Central memory CD8-positive, alpha-beta T cell (primary cell): Measurements from ENCODE around the gene CRADD.
"Not testable (repeated sequence)": the region's sequence is repeated elsewhere in the genome, so short reads cannot be mapped to it uniquely, and the experiment has no call there.

ENCODE experiments used
- ATAC-seq: fragments of 150-1000 bp; cut with Tn5 transposase; replicated peaks from 2 replicates; pipeline ENCODE4 v1.10.0; 2022; ENCODE audit warnings: mild to moderate bottlenecking, moderate FRiP score, moderate number of reproducible peaks; ENCODE audit not compliant: poor library complexity, severe bottlenecking; ENCODE audit errors: extremely low read depth
- DNase-seq, 2 donors: peaks; one replicate each; pipeline ENCODE4 v3.0.0; 2021; ENCODE audit warnings: low spot score in 2 of 2
- H3K27ac Mint-ChIP-seq: one replicate; pipeline ENCODE4 v1.8.0; 2022; ENCODE audit warnings: low read depth, mild to moderate bottlenecking, moderate library complexity, mixed read lengths
- H3K27me3 Mint-ChIP-seq: one replicate; pipeline ENCODE4 v1.8.0; 2022; ENCODE audit warnings: mixed read lengths
- H3K36me3 Mint-ChIP-seq: one replicate; pipeline ENCODE4 v1.8.0; 2022; ENCODE audit warnings: mild to moderate bottlenecking, moderate library complexity, mixed read lengths; ENCODE audit not compliant: insufficient read depth
- H3K4me1 Mint-ChIP-seq: one replicate; pipeline ENCODE4 v1.8.0; 2022; ENCODE audit warnings: mixed read lengths
- H3K4me3 Mint-ChIP-seq: one replicate; pipeline ENCODE4 v1.8.0; 2022; ENCODE audit warnings: mild to moderate bottlenecking, moderate library complexity, mixed read lengths
- H3K9me3 Mint-ChIP-seq: one replicate; pipeline ENCODE4 v1.8.0; 2022; ENCODE audit warnings: mixed read lengths

Gene CRADD

DNA sequence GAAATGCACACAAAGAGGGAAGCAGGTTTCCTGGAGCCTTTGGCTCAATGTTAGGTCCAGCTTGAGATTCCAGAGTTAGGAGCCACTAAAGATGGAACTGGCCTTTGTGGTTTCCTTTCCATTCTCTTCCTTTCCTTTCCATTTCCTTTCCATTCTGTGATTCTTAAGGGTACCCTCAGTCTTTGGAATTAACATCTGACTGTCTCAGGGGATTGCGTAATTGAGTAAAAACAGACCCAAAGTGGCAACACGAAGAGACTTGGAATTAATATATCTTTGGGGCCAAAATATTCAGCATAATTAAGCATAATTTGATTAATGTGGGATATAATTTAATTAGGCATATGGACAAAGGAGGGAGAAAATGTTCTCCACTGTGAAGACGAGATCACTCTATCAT, 205.6 kb downstream of the CRADD start:
- no peak for ATAC-seq
- H3K4me3 Mint-ChIP-seq: no peak overlapping the region
- no peaks in the 10 kb centered on the region for H3K27me3 Mint-ChIP-seq
- DNase-seq: no peak
- H3K4me1 Mint-ChIP-seq: peaks cover 12% of the 10 kb centered on the region
- H3K9me3 Mint-ChIP-seq: no peaks in the 10 kb centered on the region
- no peak overlapping the region for H3K27ac Mint-ChIP-seq
- no peaks in the 10 kb centered on the region for H3K36me3 Mint-ChIP-seq

DNA sequence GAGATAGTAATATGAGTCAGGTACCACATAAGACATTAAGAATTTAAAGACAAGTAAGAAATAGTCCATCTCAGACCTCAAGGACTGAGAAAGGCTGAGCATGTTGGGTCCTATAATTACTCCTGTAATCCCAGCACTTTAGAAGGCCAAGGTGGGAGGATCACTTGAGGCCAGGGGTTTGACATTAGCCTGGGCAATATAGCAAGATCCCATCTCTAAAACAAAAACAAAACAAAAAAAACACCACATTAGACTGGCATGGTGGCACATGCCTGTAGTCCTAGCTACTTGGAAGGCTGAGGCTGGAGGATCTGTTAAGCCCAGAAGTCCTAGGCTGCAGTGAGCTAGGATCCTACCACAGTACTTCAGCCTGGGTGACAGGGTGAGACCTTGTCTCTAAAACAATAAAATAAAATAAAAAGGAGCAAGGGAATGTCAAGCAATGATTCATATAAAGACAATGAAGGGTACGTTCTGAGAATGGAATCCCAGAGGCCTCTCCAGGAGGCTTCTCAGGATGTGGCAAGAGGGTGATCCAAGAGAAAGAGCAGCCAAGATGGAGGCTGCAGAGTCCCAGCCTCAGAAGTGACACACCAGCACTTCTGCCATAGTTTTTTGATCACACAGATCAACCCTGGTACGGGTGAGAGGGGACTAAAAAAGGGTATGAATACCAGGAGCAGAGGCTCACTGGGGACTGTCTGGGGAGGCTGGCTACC, 206.4 kb downstream of the CRADD start:
- Mint-ChIP-seq H3K36me3 (no peaks in the 10 kb centered on the region), H3K27me3 (no peaks in the 10 kb centered on the region), H3K9me3 (no peaks in the 10 kb centered on the region), H3K27ac (no peak overlapping the region), H3K4me3 (no peak overlapping the region), H3K4me1 (peaks cover 12% of the 10 kb centered on the region)
- peak in 1 of 2 donors; percentile 5 for DNase-seq
- no peak for ATAC-seq

DNA sequence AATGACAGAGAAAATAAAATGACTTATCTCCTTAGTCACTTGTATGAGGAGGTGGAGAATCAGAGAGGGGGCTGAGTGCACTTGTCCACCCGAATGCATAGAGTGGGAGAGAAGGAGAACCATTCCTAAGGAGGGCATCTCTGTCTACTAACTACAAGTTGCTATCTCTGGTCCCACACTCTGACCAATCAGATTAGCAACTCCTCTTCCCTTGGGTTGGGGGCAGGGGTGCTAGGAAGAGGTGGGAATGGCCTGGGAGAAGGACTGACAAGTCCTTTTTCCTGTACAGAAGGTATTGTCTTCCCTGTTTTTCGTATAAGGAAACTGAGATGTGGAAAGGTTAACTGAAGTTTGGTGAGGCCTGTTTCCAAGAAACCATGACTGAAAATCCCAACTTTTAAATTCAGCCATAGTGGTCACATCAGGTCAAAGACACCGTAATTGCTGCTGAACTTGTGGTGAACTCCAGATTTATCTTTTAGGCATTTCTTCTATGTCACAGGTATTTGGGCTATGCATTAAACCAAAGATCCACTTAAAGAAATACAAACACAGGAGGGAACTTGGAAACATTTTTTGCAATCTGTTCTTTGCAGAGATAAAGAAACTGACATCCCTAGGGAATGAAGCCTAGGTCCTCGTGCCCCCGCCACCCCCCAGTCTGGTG, 207.8 kb downstream of the CRADD start:
- Mint-ChIP-seq H3K4me1 (peaks cover 11% of the 10 kb centered on the region), H3K36me3 (no peaks in the 10 kb centered on the region), H3K27ac (no peak overlapping the region), H3K27me3 (no peaks in the 10 kb centered on the region), H3K9me3 (no peaks in the 10 kb centered on the region), H3K4me3 (no peak overlapping the region)
- peak in 1 of 2 donors; percentile 0 for DNase-seq
- ATAC-seq: no peak

DNA sequence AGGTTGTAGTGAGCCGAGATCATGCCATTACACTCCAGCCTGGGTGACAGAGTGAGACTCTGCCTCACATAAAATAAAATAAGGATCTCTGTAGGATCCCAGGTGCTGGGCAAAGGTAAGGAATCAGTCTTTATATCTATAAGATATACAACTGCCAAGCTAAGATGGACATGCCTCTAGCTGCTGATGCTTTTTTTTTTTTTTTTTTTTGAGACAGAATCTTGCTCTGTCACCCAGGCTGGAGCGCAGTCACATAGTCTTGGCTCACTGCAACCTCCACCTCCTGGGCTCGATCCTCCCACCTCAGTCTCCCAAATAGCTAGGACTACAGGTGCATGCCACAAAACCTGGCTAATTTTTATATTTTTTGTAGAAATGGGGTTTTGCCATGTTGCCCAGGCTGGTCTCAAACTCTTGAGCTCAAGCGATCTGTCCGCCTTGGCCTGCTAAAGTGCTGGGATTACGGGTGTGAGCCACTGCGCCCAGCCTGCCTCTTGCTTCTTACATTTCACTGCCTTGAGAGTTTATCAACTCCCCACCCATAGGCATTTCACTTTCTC, 208.9 kb downstream of the CRADD start:
- not testable (repeated sequence) for H3K27ac Mint-ChIP-seq, DNase-seq, H3K36me3 Mint-ChIP-seq

DNA sequence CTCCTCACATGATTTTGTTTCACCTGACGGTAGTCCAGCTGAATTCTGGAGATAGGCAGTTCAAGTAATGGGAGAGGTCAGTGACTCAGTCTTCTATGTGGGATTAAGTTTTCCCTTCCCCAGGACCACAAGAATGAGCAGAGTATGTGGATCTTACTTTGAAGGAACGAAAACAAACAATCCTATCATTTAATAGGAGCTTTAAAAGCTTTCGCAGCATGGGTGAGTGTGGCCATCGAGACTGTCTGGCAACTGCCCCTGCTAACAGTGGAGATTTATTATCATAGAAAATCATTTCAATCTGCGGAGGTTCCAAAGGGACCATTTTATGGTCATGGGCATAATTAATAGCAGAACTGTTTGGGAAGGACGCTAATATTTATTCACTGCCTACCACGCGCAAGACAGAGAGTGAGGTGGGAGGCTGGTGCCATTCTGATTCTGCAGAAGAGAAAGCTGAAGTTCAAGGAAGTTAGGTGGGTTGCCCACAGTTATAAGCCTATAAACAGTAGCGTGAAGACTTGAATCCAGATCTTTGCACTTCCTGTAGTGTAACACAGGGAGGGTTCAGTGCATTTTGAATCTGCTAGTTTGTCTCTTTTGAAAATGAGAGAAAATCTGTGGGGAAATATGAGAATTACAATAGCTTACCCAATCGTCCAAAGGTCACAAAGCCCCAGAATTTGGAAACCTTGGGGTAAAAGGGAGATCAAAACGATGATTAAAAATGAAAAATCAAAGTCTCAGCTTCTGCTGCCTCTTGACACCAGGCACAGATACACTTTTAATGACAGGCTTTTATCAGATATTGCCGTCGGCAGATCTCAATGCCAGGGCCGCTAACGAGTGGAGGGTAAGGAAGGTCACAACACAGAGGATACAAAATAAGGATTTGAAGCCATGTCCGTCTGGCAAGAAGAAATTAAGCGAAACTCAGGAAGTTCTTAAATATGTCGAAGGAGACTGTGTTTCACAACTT, 209.6 kb downstream of the CRADD start:
- DNase-seq: peak in 1 of 2 donors; percentile 3
- H3K9me3 Mint-ChIP-seq: no peaks in the 10 kb centered on the region
- ATAC-seq: no peak
- no peaks in the 10 kb centered on the region for H3K36me3 Mint-ChIP-seq
- H3K27ac Mint-ChIP-seq: no peak overlapping the region
- H3K4me3 Mint-ChIP-seq: no peak overlapping the region
- no peaks in the 10 kb centered on the region for H3K4me1 Mint-ChIP-seq
- H3K27me3 Mint-ChIP-seq: no peaks in the 10 kb centered on the region

More for the DNA sequence above, 208.9 kb downstream of the CRADD start:
- not testable (repeated sequence) for ATAC-seq, H3K4me1 Mint-ChIP-seq, H3K9me3 Mint-ChIP-seq, H3K27me3 Mint-ChIP-seq, H3K4me3 Mint-ChIP-seq

DNA sequence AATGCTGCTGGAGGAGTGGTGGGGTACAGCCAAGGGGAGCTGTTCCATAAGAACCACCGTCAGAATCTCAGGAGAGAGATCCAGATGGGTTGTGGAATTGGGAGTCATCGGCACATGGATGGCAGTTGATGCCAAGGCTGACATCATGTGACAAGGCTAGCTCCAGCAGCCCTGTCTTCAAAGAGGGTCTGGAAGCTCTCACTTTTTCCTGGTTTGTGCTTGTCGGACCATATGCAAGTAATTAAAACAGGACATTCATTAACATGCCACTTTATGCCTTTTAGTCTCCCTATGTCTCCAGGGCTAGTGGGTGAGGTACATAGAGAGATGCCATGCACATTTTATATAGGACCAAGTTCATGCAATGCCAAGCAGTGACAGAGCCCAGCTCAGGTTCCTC, 211.8 kb downstream of the CRADD start:
- H3K9me3 Mint-ChIP-seq: no peaks in the 10 kb centered on the region
- no peak for ATAC-seq
- no peaks in the 10 kb centered on the region for H3K4me1 Mint-ChIP-seq
- no peak overlapping the region for H3K27ac Mint-ChIP-seq
- H3K27me3 Mint-ChIP-seq: no peaks in the 10 kb centered on the region
- H3K4me3 Mint-ChIP-seq: no peak overlapping the region
- no peak for DNase-seq
- no peaks in the 10 kb centered on the region for H3K36me3 Mint-ChIP-seq

DNA sequence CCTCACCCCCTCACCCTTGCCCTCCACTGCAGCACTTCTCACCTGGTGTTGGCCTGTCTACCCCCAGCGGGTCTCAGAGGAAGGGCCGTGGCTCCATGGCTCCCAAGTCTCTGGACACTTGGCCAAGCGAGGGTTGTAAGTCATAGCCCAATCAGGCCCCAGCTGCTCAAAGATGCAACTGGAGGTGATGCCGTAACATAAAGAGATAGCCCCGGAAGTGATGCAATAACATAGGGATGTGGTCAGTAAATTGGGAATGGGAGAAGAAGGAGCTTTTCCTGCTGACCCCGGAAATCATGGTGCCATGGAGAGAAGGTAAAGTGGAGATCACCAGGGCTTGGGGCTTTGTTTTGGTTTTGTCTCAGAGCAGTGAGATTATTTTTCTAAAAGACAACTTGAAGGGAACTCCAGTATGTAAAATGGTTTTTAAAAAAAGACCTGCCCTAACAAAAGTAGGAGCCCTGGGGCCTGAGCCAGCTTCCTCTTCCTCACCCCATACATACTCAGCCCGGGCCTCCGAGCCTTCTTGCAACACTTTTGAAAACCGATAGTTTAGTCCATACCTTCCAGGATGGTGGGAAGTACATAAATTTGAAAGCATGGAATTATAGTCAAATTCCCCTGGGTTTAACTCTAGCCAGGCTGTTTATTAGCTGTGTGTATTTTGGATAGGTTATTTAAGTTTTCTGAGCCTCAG, 212.5 kb downstream of the CRADD start:
- no peaks in the 10 kb centered on the region for H3K4me1 Mint-ChIP-seq
- no peak overlapping the region for H3K27ac Mint-ChIP-seq
- ATAC-seq (no peak), DNase-seq (peak in 1 of 2 donors; percentile 6)
- no peak overlapping the region for H3K4me3 Mint-ChIP-seq
- H3K36me3 Mint-ChIP-seq: no peaks in the 10 kb centered on the region
- no peaks in the 10 kb centered on the region for H3K9me3 Mint-ChIP-seq
- no peaks in the 10 kb centered on the region for H3K27me3 Mint-ChIP-seq

DNA sequence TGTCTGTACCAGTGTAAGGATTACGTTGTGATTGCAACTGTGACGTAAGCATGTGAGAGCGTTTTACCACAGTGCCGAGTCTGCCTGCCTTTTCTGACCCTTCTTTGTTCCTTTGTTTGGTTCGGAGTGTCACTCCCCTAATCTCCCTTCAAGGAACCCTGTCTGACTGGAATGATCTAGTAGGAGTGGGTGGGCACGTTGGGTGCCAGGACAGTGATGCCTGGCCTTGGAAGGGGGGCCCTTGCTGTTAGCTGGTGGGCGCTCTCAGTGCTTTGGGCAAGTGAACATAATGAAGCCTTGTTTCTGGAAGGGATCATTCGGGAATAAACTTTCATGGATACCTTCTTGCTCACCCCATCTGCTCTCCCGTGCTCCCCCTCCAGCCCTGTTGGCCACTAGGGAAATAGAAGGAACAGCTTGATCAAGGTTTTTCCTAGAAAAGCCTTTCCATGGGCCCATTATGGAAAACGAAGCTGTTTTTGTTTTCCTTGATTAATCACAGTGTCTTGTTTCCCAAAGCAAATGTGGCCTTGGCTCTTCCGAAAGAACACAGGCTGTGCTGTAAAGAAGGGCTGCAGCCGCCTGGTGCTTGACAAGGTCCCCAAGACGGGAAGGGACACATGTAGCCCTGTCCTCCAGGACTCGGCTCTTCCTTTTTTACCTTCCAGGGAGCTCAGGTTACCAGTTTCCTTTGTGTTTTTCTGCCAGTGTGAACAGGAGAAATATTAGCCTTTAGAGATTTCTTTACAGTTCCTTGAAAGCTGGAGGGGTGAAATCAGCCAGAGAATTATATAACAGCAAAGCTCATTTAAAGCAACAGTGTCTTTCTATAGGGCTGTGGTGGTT, 215.5 kb downstream of the CRADD start:
- no peaks in the 10 kb centered on the region for H3K9me3 Mint-ChIP-seq
- H3K4me1 Mint-ChIP-seq: no peaks in the 10 kb centered on the region
- no peak overlapping the region for H3K27ac Mint-ChIP-seq
- ATAC-seq (no peak), DNase-seq (peak in 1 of 2 donors; percentile 1)
- no peaks in the 10 kb centered on the region for H3K36me3 Mint-ChIP-seq
- no peak overlapping the region for H3K4me3 Mint-ChIP-seq
- no peaks in the 10 kb centered on the region for H3K27me3 Mint-ChIP-seq

DNA sequence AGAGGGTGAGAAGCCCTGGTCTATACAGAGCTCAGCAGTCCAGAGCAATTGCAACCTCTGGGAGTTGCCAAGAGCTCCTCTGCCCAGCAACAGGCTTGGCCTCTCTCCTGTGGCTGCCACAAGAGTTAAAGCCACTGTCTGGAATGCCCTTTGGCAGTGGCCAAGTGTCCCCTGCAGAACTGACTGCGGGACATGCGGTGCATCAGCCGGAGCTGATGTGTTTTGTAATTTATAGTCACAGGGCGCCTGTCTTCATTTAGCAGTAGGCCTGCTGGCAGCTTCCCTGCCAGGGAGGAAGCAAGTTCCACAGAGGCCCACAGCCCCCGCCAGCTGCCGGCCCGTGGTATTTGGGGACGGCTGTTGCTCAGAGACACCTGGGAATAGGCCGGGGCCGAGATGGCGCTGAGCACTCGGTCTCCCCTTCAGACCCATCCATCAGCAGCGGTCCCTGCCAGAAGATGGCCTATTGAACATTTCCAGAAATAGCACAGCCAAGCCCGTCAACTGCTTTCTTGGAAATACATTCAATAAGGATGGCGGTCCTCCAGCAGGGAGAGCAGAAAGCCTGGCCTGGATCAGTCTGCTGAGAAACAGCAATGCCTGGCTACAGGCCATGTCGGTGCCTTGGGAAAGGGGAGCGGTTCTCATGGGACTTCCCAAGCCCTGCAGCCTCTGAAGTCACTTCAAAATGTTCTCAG, 217.4 kb downstream of the CRADD start:
- H3K4me1 Mint-ChIP-seq: no peaks in the 10 kb centered on the region
- H3K9me3 Mint-ChIP-seq: no peaks in the 10 kb centered on the region
- no peak overlapping the region for H3K27ac Mint-ChIP-seq
- ATAC-seq: no peak
- no peak overlapping the region for H3K4me3 Mint-ChIP-seq
- no peak for DNase-seq
- H3K27me3 Mint-ChIP-seq: no peaks in the 10 kb centered on the region
- no peaks in the 10 kb centered on the region for H3K36me3 Mint-ChIP-seq

DNA sequence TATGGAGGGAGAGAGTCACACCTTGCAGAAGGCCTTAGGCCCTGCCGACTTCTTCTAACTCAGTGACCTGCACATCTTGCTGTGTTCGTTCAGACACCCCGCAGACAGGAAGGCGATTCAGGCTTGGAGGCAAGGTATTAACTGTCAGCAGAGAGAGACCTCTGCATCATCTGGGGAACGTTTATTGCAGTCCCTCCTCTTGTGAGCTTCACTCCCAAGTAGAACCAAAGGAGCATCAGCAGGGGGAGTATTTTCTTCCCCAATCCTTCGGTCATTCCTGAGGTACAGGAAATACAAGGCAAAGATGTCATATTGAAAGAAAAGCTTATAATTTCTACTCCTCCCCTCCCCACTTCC, 217.9 kb downstream of the CRADD start:
- Mint-ChIP-seq H3K9me3 (no peaks in the 10 kb centered on the region), H3K4me1 (no peaks in the 10 kb centered on the region), H3K4me3 (no peak overlapping the region), H3K36me3 (no peaks in the 10 kb centered on the region), H3K27ac (no peak overlapping the region), H3K27me3 (no peaks in the 10 kb centered on the region)
- no peak for DNase-seq
- ATAC-seq: no peak

DNA sequence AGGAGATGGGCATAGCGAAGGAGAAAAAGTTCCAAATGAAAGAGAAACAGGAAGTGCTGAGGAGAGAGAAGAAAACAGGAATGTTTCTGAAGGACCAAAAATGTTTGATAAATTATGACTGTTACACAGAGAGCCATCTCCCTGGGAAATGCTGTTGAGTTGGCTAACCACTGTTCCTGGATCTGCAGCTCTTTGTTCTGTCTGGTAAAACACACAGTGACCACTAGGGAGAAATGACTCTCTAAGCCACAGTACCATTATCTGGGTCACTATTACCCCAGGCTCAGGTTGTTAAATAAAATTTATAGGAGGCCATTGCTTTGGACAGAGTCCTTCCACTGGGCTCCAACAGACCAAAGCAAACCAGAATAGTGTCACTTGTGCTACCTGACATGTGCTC, 219.3 kb downstream of the CRADD start:
- ATAC-seq: no peak
- no peaks in the 10 kb centered on the region for H3K4me1 Mint-ChIP-seq
- H3K4me3 Mint-ChIP-seq: no peak overlapping the region
- DNase-seq: no peak
- no peak overlapping the region for H3K27ac Mint-ChIP-seq
- H3K27me3 Mint-ChIP-seq: no peaks in the 10 kb centered on the region
- no peaks in the 10 kb centered on the region for H3K9me3 Mint-ChIP-seq
- no peaks in the 10 kb centered on the region for H3K36me3 Mint-ChIP-seq
